Measurements from ENCODE around the gene KLHL21. TPM values are rescaled to one million over a fixed set of nuclear protein-coding genes. Genes with fewer than 3 reads are reported as not detected.

The KLHL21 gene
- total and polyA plus RNA-seq, 7 donors = 83.1 to 253 (median 120) TPM

- no peak for TF ChIP-seq CTCF (IDR thresholded peaks at IDR 0.05)
- peaks cover 0 to 8% of the 10 kb centered on the region in 2 donors for H3K36me3 ChIP-seq (ENCODE audit: insufficient read depth in 1 of 2, low read depth in 1 of 2)
- intact Hi-C loops (cut with DNase I) = no loop called here
- peaks cover 20% of the 10 kb centered on the region for H3K4me1 ChIP-seq
- H3K27ac ChIP-seq = no peak overlapping the region
- 66 to 81% (median 73%) methylated on average over 6 of the region's 6 CpGs for WGBS, 3 donors
- ATAC-seq (no peak), DNase-seq (no peak)
- no peaks in the 10 kb centered on the region for H3K27me3 ChIP-seq (ENCODE audit: insufficient read depth in 3 of 3, low read length in 2 of 3)
- H3K9me3 ChIP-seq = no peaks in the 10 kb centered on the region
- no peak overlapping the region for H3K4me3 ChIP-seq
Observed at GRCh38 chr1:6577831-6578525, 24.7 kb downstream of the KLHL21 start.

- ATAC-seq (no peak), DNase-seq (no peak)
- intact Hi-C loops (cut with DNase I) = no loop called here
- no peaks in the 10 kb centered on the region for H3K4me1 ChIP-seq
- H3K27me3 ChIP-seq (ENCODE audit: insufficient read depth in 3 of 3, low read length in 2 of 3) = no peaks in the 10 kb centered on the region
- no peak for TF ChIP-seq CTCF (IDR thresholded peaks at IDR 0.05)
- no peaks in the 10 kb centered on the region for H3K36me3 ChIP-seq (ENCODE audit: insufficient read depth in 1 of 2, low read depth in 1 of 2)
- H3K27ac ChIP-seq = no peak overlapping the region
- no peak overlapping the region for H3K4me3 ChIP-seq
- H3K9me3 ChIP-seq = no peaks in the 10 kb centered on the region
- WGBS, 3 donors = 79 to 86% (median 84%) methylated on average over 14 of the region's 14 CpGs
Observed at GRCh38 chr1:6574818-6575217, 27.9 kb downstream of the KLHL21 start.

GRCh38 chr1:6574025-6574620 is 28.5 kb downstream of the KLHL21 start:
- no peak overlapping the region for H3K27ac ChIP-seq
- no peaks in the 10 kb centered on the region for H3K36me3 ChIP-seq (ENCODE audit: insufficient read depth in 1 of 2, low read depth in 1 of 2)
- no peaks in the 10 kb centered on the region for H3K9me3 ChIP-seq
- WGBS, 3 donors = 78 to 87% (median 81%) methylated on average over 8 of the region's 8 CpGs
- DNase-seq (no peak), ATAC-seq (no peak)
- TF ChIP-seq CTCF (IDR thresholded peaks at IDR 0.05) = no peak
- H3K27me3 ChIP-seq (ENCODE audit: insufficient read depth in 3 of 3, low read length in 2 of 3) = no peaks in the 10 kb centered on the region
- no peaks in the 10 kb centered on the region for H3K4me1 ChIP-seq
- intact Hi-C loops (cut with DNase I) = no loop called here
- H3K4me3 ChIP-seq = no peak overlapping the region

- Histone ChIP-seq H3K9me3 (no peaks in the 10 kb centered on the region), H3K4me3 (no peak overlapping the region), H3K36me3 (ENCODE audit: insufficient read depth in 1 of 2, low read depth in 1 of 2) (no peaks in the 10 kb centered on the region), H3K27me3 (ENCODE audit: insufficient read depth in 3 of 3, low read length in 2 of 3) (no peaks in the 10 kb centered on the region), H3K27ac (no peak overlapping the region), H3K4me1 (no peaks in the 10 kb centered on the region)
- ATAC-seq (no peak), DNase-seq (no peak)
- intact Hi-C loops (cut with DNase I) = no loop called here
- TF ChIP-seq CTCF (IDR thresholded peaks at IDR 0.05) = no peak
- 71 to 82% (median 80%) methylated on average over 12 of the region's 12 CpGs for WGBS, 3 donors
Observed at GRCh38 chr1:6572653-6573383, 29.9 kb downstream of the KLHL21 start.

Data from psoas muscle (tissue), 8 donors.